GM04504 (cell line): ENCODE results near the gene TTLL7.

Source experiments
- DNase-seq: peaks from one replicate; pipeline ENCODE4 v3.0.0-alpha.2; 2012; ENCODE audit warnings: low read depth

Gene TTLL7

GRCh38 chr1:83998498-83999315 is at the start of gene TTLL7:
Gene TTLL7, minus strand, starts transcription at chr1:83999132. Its CDS starts 46,921 bp downstream, at chr1:83952211.
- peak; percentile 41 for DNase-seq

- no peak for DNase-seq
These were observed 43.5 kb upstream of the TTLL7 start for GRCh38 chr1:84042461-84042860.

GRCh38 chr1:84037758-84038611 is 39.1 kb upstream of the TTLL7 start:
- DNase-seq, result no peak

GRCh38 chr1:84031802-84032327 is 32.9 kb upstream of the TTLL7 start:
- no peak for DNase-seq

- no peak for DNase-seq
These were observed 28.4 kb upstream of the TTLL7 start for GRCh38 chr1:84027368-84027767.

- no peak for DNase-seq
These were observed 27.0 kb upstream of the TTLL7 start for GRCh38 chr1:84025966-84026365.

- no peak for DNase-seq
These were observed 22.9 kb upstream of the TTLL7 start for GRCh38 chr1:84021822-84022221.

GRCh38 chr1:84020151-84020550 is 21.2 kb upstream of the TTLL7 start:
- DNase-seq, result no peak

- DNase-seq, result no peak
These were observed 20.3 kb upstream of the TTLL7 start for GRCh38 chr1:84019217-84019616.

GRCh38 chr1:84013708-84014107 is 14.8 kb upstream of the TTLL7 start:
- no peak for DNase-seq

GRCh38 chr1:84012018-84012417 is 13.1 kb upstream of the TTLL7 start:
- DNase-seq, result no peak

- no peak for DNase-seq
These were observed 11.2 kb upstream of the TTLL7 start for GRCh38 chr1:84010136-84010535.

- DNase-seq, result no peak
These were observed 9.7 kb upstream of the TTLL7 start for GRCh38 chr1:84008631-84009030.

- DNase-seq, result no peak
These were observed 7.7 kb upstream of the TTLL7 start for GRCh38 chr1:84006591-84006990.

GRCh38 chr1:84001501-84001900 is 2.6 kb upstream of the TTLL7 start:
- DNase-seq, result no peak

GRCh38 chr1:84000954-84001495 is 2.1 kb upstream of the TTLL7 start:
- DNase-seq, result no peak

GRCh38 chr1:84000196-84000885 is 1.4 kb upstream of the TTLL7 start:
- no peak for DNase-seq

- peak; percentile 42 for DNase-seq
These were observed 436 bp upstream of the TTLL7 start for GRCh38 chr1:83999316-83999819.

- DNase-seq, result no peak
These were observed 781 bp downstream of the TTLL7 start for GRCh38 chr1:83998205-83998497.

- no peak for DNase-seq
These were observed 1.3 kb downstream of the TTLL7 start for GRCh38 chr1:83997631-83998030.

- peak; percentile 27 for DNase-seq
These were observed 2.3 kb downstream of the TTLL7 start for GRCh38 chr1:83996621-83997020.

- DNase-seq, result no peak
These were observed 2.7 kb downstream of the TTLL7 start for GRCh38 chr1:83996191-83996590.
